Fibroblast of lung (primary cell): ENCODE data around the gene OAF.

Experiments used
- CTCF ChIP-seq, 2 donors: IDR thresholded peaks in 1 of 2; conservative IDR thresholded peaks in 1 of 2; 1 replicate in 1 of 2; 2 replicates in 1 of 2; pipeline ENCODE4 v1.5.1; 2011 to 2012; ENCODE audit warnings: low read length in 2 of 2, control low read depth in 1 of 2, inconsistent platforms in 1 of 2, low read depth in 1 of 2, mild to moderate bottlenecking in 1 of 2
- EZH2 ChIP-seq: IDR thresholded peaks from 2 replicates; pipeline ENCODE4 v1.5.1; 2012; ENCODE audit warnings: low read length, control low read depth, mild to moderate bottlenecking; ENCODE audit errors: missing control alignments

DNA sequence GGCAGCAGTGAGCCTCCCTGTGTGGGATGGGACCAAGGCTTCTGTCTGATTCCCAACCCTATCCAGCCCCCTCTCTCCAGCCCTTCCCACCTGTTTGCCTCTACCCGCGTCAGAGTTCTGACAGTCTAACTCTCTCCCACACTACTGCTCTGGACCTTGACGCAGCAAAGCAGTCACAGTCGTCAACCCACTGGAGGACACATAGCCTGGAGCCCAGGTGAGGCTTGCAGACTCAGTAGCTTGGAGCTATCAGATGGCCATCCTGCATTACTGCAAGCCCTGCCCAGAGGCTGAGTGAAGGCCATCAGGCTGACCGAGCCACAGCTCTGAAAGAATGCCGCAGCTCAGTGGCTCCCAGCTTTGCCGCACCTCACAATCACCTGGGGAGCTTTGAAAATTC, 3.7 kb downstream of the OAF start:
- TF ChIP-seq EZH2, result no peak
- no peak for TF ChIP-seq CTCF (conservative IDR thresholded peaks at IDR 0.05 in 1 of 2, IDR thresholded peaks at IDR 0.05 in 1 of 2; ENCODE audit: low read depth in 1 of 2, low read length in 2 of 2)
